Measurements from ENCODE around the gene DNAH7.

The DNAH7 gene

GRCh38 chr2:196068271-196069209 is at the start of gene DNAH7:
DNAH7 (minus strand) TSS chr2:196068837; CDS start chr2:196068711, 126 bp downstream.
- intact Hi-C loops (cut with DNase I; ENCODE audit: low total_unique reads): loop anchor here (10.0 kb wide), 1 partner anchor 414 kb away; the partner anchor contains the start of gene SLC39A10
- Histone ChIP-seq H3K27me3 (no peaks in the 10 kb centered on the region), H3K27ac (peak within 1 kb of the TSS; percentile 60 to 65), H3K9me3 (no peaks in the 10 kb centered on the region), H3K36me3 (no peaks in the 10 kb centered on the region), H3K4me3 (peak within 1 kb of the TSS; percentile 67 to 71), H3K4me1 (peaks cover 0 to 11% (median 4%) of the 10 kb centered on the region in 4 donors)
- TF ChIP-seq CTCF (IDR thresholded peaks at IDR 0.05): peak; percentile 56 to 67
- peak; percentile 86 to 93 for DNase-seq

GRCh38 chr2:196117214-196117705 is 48.6 kb upstream of the DNAH7 start:
- intact Hi-C loops (cut with DNase I; ENCODE audit: low total_unique reads): no loop called here
- DNase-seq: no peak
- Histone ChIP-seq H3K27me3 (no peaks in the 10 kb centered on the region), H3K4me1 (peaks cover 0 to 25% (median 6%) of the 10 kb centered on the region in 4 donors), H3K4me3 (no peak overlapping the region), H3K27ac (no peak overlapping the region), H3K36me3 (no peaks in the 10 kb centered on the region), H3K9me3 (no peaks in the 10 kb centered on the region)
- no peak for TF ChIP-seq CTCF (IDR thresholded peaks at IDR 0.05)

- no peaks in the 10 kb centered on the region for H3K36me3 ChIP-seq
- H3K27ac ChIP-seq: peak overlapping the region; percentile 31 to 60
- no peaks in the 10 kb centered on the region for H3K27me3 ChIP-seq
- H3K9me3 ChIP-seq: no peaks in the 10 kb centered on the region
- no peak overlapping the region for H3K4me3 ChIP-seq
- DNase-seq: peak in 1 of 2 donors; percentile 58
- TF ChIP-seq CTCF (IDR thresholded peaks at IDR 0.05): no peak
- intact Hi-C loops (cut with DNase I; ENCODE audit: low total_unique reads): no loop called here
- peaks cover 0 to 29% (median 6%) of the 10 kb centered on the region in 4 donors for H3K4me1 ChIP-seq
Measured at GRCh38 chr2:196113061-196113974, 44.7 kb upstream of the DNAH7 start.

GRCh38 chr2:196112418-196113034 is 43.9 kb upstream of the DNAH7 start:
- no peak for DNase-seq
- Histone ChIP-seq H3K36me3 (no peaks in the 10 kb centered on the region), H3K27me3 (no peaks in the 10 kb centered on the region), H3K4me3 (no peak overlapping the region), H3K4me1 (peaks cover 0 to 29% (median 6%) of the 10 kb centered on the region in 4 donors), H3K27ac (peak overlapping the region; percentile 31 to 60), H3K9me3 (no peaks in the 10 kb centered on the region)
- intact Hi-C loops (cut with DNase I; ENCODE audit: low total_unique reads): no loop called here
- no peak for TF ChIP-seq CTCF (IDR thresholded peaks at IDR 0.05)

GRCh38 chr2:196108604-196109003 is 40.0 kb upstream of the DNAH7 start:
- no peak overlapping the region for H3K4me3 ChIP-seq
- no peaks in the 10 kb centered on the region for H3K36me3 ChIP-seq
- no peak for TF ChIP-seq CTCF (IDR thresholded peaks at IDR 0.05)
- intact Hi-C loops (cut with DNase I; ENCODE audit: low total_unique reads): no loop called here
- H3K9me3 ChIP-seq: no peaks in the 10 kb centered on the region
- peaks cover 0 to 18% (median 4%) of the 10 kb centered on the region in 4 donors for H3K4me1 ChIP-seq
- no peak for DNase-seq
- no peaks in the 10 kb centered on the region for H3K27me3 ChIP-seq
- H3K27ac ChIP-seq: no peak overlapping the region
